ENCODE measurements around the gene ZYX.

The ZYX gene

DNA sequence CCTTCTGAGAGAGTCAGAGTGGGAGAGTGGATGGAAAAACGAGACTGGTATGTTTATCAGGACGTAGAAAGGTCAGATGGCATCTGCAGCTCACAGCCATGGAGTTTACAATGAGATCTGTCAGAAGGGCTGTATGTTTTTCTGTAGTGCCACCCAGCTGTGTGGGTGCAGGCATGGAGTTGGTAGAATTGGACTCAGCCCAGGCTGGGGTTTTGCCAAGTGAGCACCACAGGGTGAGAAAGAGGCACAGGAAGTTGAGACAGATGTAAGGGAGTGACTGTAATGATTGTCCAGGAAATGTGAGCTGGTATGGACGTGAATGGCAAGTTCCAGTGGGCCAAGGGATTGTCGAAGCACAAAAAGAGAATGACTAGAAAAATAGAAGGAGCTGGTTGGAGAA is 9.1 kb upstream of the ZYX start:
- TF ChIP-seq ZNF274 (IDR thresholded peaks at IDR 0.05; ENCODE audit: low read depth, low read length) = no peak
- H3K4me3 ChIP-seq (ENCODE audit: low read length) = no peak overlapping the region

DNA sequence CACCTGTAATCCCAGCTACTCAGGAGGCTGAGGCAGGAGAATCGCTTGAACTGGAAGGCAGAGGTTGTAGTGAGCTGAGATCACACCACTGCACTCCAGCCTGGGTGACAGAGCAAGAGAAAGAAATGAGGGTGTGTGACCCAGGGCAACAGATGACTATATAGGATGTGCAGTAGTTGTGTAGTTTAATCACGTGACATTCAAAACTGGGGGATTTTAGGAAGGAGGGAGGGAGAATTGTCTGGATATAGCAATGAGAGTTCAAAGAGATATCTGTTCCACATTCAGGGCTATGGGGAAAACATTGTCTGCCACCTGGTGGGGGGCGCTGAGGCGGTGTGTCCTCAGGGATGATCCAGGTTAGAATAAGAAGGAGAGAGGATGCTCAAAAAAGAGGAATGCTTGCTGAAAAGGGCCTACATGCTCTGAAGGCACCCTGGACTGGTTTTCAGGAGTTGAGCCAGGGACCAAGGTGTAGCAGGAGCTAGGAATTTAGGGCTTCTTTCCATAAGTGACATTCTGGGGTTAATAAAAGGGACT is 7.8 kb upstream of the ZYX start:
- no peak overlapping the region for H3K4me3 ChIP-seq (ENCODE audit: low read length)
- no peak for TF ChIP-seq ZNF274 (IDR thresholded peaks at IDR 0.05; ENCODE audit: low read depth, low read length)

DNA sequence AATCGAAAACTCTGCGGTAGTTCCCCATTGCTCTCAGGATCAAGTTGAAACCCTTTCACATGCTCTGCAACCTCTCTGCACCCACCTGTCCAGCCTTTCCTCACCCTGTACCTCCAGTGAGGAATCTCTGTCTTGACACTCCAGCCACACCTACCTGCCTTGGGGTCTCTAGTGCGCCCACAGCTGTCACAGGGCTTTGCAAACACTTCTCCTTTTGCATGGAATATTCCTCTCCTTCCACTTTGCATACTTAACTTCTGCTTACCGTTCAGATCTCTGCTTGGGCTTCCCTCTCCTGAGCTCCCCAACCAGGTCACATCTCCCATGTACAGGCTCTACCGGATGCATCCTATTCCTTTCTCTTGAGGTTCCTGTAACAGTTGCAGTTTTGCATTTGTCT is 6.6 kb upstream of the ZYX start:
- H3K4me3 ChIP-seq (ENCODE audit: low read length) = no peak overlapping the region
- TF ChIP-seq ZNF274 (IDR thresholded peaks at IDR 0.05; ENCODE audit: low read depth, low read length) = no peak

- TF ChIP-seq ZNF274 (IDR thresholded peaks at IDR 0.05; ENCODE audit: low read depth, low read length) = no peak
- H3K4me3 ChIP-seq (ENCODE audit: low read length) = no peak overlapping the region
Measured at GRCh38 chr7:143375298-143376034, 5.7 kb upstream of the ZYX start.

DNA sequence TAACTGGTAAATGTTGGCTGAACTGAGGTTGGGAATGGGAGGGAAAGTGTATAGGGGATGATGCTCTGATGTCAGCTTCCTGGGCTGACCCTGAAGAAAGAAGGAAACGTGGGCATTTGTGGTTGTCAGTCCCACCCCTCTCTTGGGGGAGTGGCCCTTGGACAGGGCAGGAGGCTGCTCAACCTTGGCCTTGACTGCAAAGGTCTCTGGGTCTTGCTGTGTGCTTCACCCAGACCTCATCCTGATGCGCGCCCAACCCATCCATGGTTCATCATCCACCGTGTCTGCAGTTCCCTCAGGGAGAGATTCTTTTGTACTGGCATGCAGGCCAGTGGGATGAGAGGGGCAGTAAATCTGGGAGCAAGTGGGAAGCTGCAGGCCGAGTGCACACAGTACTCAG is 4.7 kb upstream of the ZYX start:
- H3K4me3 ChIP-seq (ENCODE audit: low read length) = no peak overlapping the region
- no peak for TF ChIP-seq ZNF274 (IDR thresholded peaks at IDR 0.05; ENCODE audit: low read depth, low read length)

GRCh38 chr7:143379611-143380259 is 1.4 kb upstream of the ZYX start:
- TF ChIP-seq ZNF274 (IDR thresholded peaks at IDR 0.05; ENCODE audit: low read depth, low read length) = no peak
- peak overlapping the region; percentile 95; the same call in 1 of the 2 replicates for H3K4me3 ChIP-seq (ENCODE audit: low read length)

DNA sequence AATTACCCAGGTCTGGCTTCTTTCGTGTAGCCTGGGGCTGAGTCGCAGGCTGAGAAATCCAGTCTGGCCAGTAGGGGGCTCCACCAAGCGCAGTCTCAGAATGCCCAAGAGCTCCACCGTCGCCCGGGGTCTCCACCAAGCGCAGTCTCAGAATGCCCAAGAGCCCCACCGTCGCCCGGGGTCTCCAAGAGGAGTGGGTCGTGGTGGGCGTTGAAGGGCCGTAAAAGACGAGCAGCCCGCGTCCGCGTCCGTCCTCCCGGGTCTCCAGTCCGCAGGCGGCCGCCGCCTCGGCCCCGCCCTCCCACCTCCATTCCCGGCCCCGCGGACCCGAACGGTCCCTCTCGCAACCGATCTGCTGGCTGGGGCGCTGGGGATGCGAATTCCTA is 892 bp upstream of the ZYX start:
- TF ChIP-seq ZNF274 (IDR thresholded peaks at IDR 0.05; ENCODE audit: low read depth, low read length) = no peak

DNA sequence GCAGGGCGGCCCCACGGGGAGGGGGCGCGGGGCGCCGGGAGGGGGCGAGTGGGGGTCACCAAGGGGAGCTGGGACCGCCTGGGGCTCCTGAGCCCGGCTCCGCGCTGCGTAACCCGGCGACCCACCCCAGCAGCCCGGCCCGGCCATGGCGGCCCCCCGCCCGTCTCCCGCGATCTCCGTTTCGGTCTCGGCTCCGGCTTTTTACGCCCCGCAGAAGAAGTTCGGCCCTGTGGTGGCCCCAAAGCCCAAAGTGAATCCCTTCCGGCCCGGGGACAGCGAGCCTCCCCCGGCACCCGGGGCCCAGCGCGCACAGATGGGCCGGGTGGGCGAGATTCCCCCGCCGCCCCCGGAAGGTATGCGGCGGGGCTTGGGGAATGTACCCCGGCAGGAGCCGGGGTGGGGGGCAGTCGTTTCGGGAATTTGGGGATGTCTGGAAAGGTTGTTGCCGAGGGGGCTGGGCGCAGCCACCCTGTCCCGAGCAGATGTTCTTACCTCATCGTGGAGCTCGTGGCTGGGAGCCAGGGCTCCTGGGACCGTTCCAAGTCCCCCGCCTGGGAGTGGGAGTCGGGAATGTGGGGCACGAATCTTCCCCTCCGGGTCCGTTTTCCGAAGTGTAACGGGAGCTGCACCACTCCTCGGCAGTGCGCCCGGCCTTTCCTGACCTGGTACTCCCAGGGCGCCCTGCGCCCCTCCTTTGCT is 431 bp downstream of the ZYX start:
- no peak for TF ChIP-seq ZNF274 (IDR thresholded peaks at IDR 0.05; ENCODE audit: low read depth, low read length)
- H3K4me3 ChIP-seq (ENCODE audit: low read length) = peak overlapping the region; percentile 95

More for the DNA sequence above, 892 bp upstream of the ZYX start:
- H3K4me3 ChIP-seq (ENCODE audit: low read length) = peak overlapping the region; percentile 95

GRCh38 chr7:143382126-143382790 is 1.1 kb downstream of the ZYX start:
- no peak for TF ChIP-seq ZNF274 (IDR thresholded peaks at IDR 0.05; ENCODE audit: low read depth, low read length)
- peak overlapping the region; percentile 95 for H3K4me3 ChIP-seq (ENCODE audit: low read length)

DNA sequence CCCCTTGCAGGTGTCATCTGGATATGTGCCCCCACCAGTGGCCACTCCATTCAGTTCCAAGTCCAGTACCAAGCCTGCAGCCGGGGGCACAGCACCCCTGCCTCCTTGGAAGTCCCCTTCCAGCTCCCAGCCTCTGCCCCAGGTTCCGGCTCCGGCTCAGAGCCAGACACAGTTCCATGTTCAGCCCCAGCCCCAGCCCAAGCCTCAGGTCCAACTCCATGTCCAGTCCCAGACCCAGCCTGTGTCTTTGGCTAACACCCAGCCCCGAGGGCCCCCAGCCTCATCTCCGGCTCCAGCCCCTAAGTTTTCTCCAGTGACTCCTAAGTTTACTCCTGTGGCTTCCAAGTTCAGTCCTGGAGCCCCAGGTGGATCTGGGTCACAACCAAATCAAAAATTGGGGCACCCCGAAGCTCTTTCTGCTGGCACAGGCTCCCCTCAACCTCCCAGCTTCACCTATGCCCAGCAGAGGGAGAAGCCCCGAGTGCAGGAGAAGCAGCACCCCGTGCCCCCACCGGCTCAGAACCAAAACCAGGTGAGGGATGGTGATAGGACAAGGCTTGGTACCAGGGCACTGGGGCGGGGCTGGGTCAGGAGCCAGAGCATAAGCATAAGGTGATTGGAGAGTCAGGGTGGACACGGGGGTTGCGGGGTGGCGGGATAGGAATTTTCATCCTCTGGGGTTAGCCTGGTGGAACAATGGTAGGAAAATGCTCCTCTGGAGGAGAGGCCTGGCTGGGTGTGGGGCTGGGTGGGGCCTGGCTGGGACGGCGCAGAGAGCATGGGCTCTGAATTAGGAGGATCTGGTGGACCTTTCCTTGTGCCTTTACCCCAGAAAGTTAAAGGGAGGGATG is 1.9 kb downstream of the ZYX start:
- no peak for TF ChIP-seq ZNF274 (IDR thresholded peaks at IDR 0.05; ENCODE audit: low read depth, low read length)
- no peak overlapping the region; the same call in 1 of the 2 replicates for H3K4me3 ChIP-seq (ENCODE audit: low read length)

- no peak overlapping the region for H3K4me3 ChIP-seq (ENCODE audit: low read length)
- TF ChIP-seq ZNF274 (IDR thresholded peaks at IDR 0.05; ENCODE audit: low read depth, low read length) = no peak
Measured at GRCh38 chr7:143383642-143383957, 2.5 kb downstream of the ZYX start.

- TF ChIP-seq ZNF274 (IDR thresholded peaks at IDR 0.05; ENCODE audit: low read depth, low read length) = no peak
- no peak overlapping the region for H3K4me3 ChIP-seq (ENCODE audit: low read length)
Measured at GRCh38 chr7:143384148-143384547, 3.0 kb downstream of the ZYX start.
